GM23248 (cell line): Measurements from ENCODE around the gene SPDYE17. TPM values are rescaled to one million over a fixed set of nuclear protein-coding genes. Genes with fewer than 3 reads are reported as not detected.
"Not testable (repeated sequence)": the region's sequence is repeated elsewhere in the genome, so short reads cannot be mapped to it uniquely, and the experiment has no call there.

Source experiments
- DNase-seq: peaks from one replicate; pipeline ENCODE4 v3.0.0-alpha.2; 2015
- H2AFZ ChIP-seq: fragments of 200-600 bp; sonication (generic); 2 replicates; pipeline ENCODE4 v1.6.1; 2016; ENCODE audit warnings: antibody characterized with exemption
- H3F3A ChIP-seq: fragments of 200-600 bp; sonication (generic); 2 replicates; pipeline ENCODE4 v1.6.1; 2016; ENCODE audit warnings: mild to moderate bottlenecking, antibody characterized with exemption, mixed run types; ENCODE audit not compliant: insufficient read depth
- H3K27ac ChIP-seq: fragments of 200-600 bp; sonication (generic); 2 replicates; pipeline ENCODE4 v1.5.1; 2016; ENCODE audit warnings: mild to moderate bottlenecking
- H3K27me3 ChIP-seq: fragments of 200-600 bp; sonication (generic); replicated peaks from 2 replicates; pipeline ENCODE4 v1.6.1; 2016; ENCODE audit warnings: mild to moderate bottlenecking; ENCODE audit not compliant: insufficient read depth
- H3K36me3 ChIP-seq: fragments of 200-600 bp; sonication (generic); 2 replicates; pipeline ENCODE4 v1.6.1; 2016; ENCODE audit warnings: low read depth, mild to moderate bottlenecking
- H3K4me1 ChIP-seq: fragments of 200-600 bp; sonication (generic); 2 replicates; pipeline ENCODE4 v1.6.1; 2016; ENCODE audit warnings: mild to moderate bottlenecking; ENCODE audit not compliant: insufficient read depth
- H3K4me2 ChIP-seq: fragments of 200-600 bp; sonication (generic); one replicate; pipeline ENCODE4 v1.6.1; 2016; ENCODE audit warnings: mild to moderate bottlenecking; ENCODE audit not compliant: unreplicated experiment
- H3K4me3 ChIP-seq: fragments of 200-600 bp; sonication (generic); 2 replicates; pipeline ENCODE4 v1.5.1; 2016; ENCODE audit warnings: mild to moderate bottlenecking
- H3K79me2 ChIP-seq: fragments of 200-600 bp; sonication (generic); 2 replicates; pipeline ENCODE4 v1.6.1; 2016; ENCODE audit warnings: mild to moderate bottlenecking; ENCODE audit not compliant: insufficient read depth
- H3K9ac ChIP-seq: fragments of 200-600 bp; sonication (generic); 2 replicates; pipeline ENCODE4 v1.6.1; 2016; ENCODE audit warnings: mild to moderate bottlenecking
- H3K9me2 ChIP-seq: fragments of 200-600 bp; sonication (generic); 2 replicates; pipeline ENCODE4 v1.6.1; 2016; ENCODE audit warnings: mixed run types, mild to moderate bottlenecking, moderate library complexity; ENCODE audit not compliant: insufficient read depth
- H3K9me3 ChIP-seq: fragments of 200-600 bp; sonication (generic); one replicate; pipeline ENCODE4 v1.6.1; 2017; ENCODE audit warnings: low read depth
- H4K20me1 ChIP-seq: fragments of 200-600 bp; sonication (generic); 2 replicates; pipeline ENCODE4 v1.6.0; 2016; ENCODE audit not compliant: insufficient read depth
- WGBS, 2 experiments: methylation state at CpG; one replicate each; pipeline ENCODE4 v1.1.6; 2015 to 2017; ENCODE audit warnings: low lambda C conversion rate in 2 of 2, low coverage in 1 of 2; ENCODE audit errors: missing lambda C conversion rate in 2 of 2; 5-methylcytosine and 5-hydroxymethylcytosine counted together
- in situ Hi-C: fragments of 300-500 bp; cut with MboI; formaldehyde crosslinking; loops from 2 replicates; pipeline ENCODE4 v1.15.0; 2020
- polyA plus RNA-seq: library from polyadenylated mRNA; unstranded; fragments of >200 nt; fragmentation: Nextera tagmentation; extraction: Ambion mirVana; gene quantifications from 2 replicates; pipeline ENCODE4 v1.2.1, GENCODE V29; 2016
- total RNA-seq: library from RNA; depleted of rRNA; stranded (reverse); fragments of >200 nt; shearing (Covaris generic); gene quantifications from 2 replicates; pipeline ENCODE4 v1.2.3, GENCODE V29; 2014; rRNA removed

SPDYE17 gene, protein sequence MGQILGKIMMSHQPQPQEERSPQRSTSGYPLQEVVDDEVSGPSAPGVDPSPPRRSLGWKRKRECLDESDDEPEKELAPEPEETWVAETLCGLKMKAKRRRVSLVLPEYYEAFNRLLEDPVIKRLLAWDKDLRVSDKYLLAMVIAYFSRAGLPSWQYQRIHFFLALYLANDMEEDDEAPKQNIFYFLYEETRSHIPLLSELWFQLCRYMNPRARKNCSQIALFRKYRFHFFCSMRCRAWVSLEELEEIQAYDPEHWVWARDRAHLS
- total RNA-seq: not detected in 2 replicates
- polyA plus RNA-seq: not detected in 2 replicates

DNA sequence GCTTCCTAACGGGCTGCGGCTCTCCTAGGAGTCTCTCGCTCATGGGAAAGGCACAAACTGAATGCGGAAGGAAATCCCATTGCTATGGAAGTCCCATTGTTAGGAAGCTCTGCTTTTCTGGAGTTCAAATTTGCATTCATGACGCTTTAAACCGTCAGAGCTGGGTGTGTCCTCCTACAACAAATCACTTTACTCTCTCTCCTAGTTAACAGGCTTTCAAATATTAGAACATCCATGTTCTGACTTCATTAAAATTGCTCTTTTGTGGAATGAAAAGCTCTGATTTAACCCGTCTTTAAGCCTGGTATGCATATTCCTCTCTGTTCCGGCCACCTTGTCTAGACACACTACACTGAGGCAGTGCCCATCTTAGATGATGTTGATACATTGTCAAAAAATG is at the start of gene SPDYE17:
SPDYE17 (minus strand) TSS at position 101 of the 400 bp plus-strand sequence. CDS start 1,791 bp downstream, outside the sequence.
- DNase-seq, H3K79me2 ChIP-seq, H3K9ac ChIP-seq, H3K4me3 ChIP-seq, H3K36me3 ChIP-seq, H2AFZ ChIP-seq, H3K27me3 ChIP-seq, H3K9me2 ChIP-seq, H3K4me1 ChIP-seq, H3K4me2 ChIP-seq, H3K9me3 ChIP-seq, H3F3A ChIP-seq, H3K27ac ChIP-seq, in situ Hi-C loops, H4K20me1 ChIP-seq: not testable (repeated sequence)
- WGBS, 2 experiments: 94 to 100% methylated on average over 7 to 8 of the region's 8 CpGs

DNA sequence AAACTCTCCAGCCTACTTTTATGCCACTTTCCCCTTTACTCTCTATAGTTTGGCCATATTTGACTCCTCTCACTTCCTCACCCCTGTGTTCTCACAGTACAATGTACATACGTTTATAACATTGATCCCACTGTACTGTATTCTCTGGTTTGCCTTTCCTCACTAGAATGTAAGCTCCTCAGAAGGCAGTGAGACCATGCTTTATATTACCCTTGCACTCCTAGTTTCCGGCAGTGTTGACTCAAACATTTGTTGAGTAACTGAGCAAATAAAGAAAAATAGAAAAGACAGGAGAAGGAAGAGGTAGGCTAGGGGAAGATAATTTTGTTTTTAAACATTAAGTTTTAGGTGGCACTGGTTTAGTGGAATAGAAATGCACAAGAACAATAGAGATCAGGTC is 48.1 kb upstream of the SPDYE17 start:
- H3K4me1 ChIP-seq, H3K9ac ChIP-seq, H3K4me3 ChIP-seq, H3K79me2 ChIP-seq, H3K36me3 ChIP-seq, H3K27ac ChIP-seq, H3F3A ChIP-seq, DNase-seq, H3K9me2 ChIP-seq, H3K4me2 ChIP-seq, H4K20me1 ChIP-seq, H3K27me3 ChIP-seq, H3K9me3 ChIP-seq, in situ Hi-C loops, H2AFZ ChIP-seq: not testable (repeated sequence)
- 94 to 100% methylated on average over 2 of the region's 2 CpGs for WGBS, 2 experiments

DNA sequence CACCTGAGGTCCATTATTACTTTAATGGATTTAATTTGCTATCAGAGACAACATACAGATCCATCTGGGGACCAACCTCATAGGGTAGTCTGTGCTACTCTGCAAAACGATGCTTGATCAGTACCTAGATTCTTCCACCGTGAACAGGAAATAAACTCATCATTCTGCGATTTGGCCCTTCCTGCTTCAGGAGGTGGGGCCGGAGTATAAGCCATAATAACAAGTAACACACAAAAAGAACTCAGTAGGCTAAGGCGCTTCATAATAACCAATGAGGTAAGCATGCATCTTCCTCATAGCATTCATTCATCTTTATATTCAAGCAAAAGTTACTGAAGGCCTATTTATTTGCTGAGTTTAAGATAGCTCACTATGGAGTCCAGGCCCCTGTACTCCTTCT is 47.5 kb upstream of the SPDYE17 start:
- H3F3A ChIP-seq, H3K9me2 ChIP-seq, H3K4me2 ChIP-seq, H3K4me1 ChIP-seq, DNase-seq, H3K27me3 ChIP-seq, H3K79me2 ChIP-seq, H3K4me3 ChIP-seq, H3K36me3 ChIP-seq, H3K27ac ChIP-seq, H3K9ac ChIP-seq, H4K20me1 ChIP-seq, H2AFZ ChIP-seq, H3K9me3 ChIP-seq, in situ Hi-C loops: not testable (repeated sequence)
- 81 to 88% methylated on average over 4 to 5 of the region's 5 CpGs for WGBS, 2 experiments

DNA sequence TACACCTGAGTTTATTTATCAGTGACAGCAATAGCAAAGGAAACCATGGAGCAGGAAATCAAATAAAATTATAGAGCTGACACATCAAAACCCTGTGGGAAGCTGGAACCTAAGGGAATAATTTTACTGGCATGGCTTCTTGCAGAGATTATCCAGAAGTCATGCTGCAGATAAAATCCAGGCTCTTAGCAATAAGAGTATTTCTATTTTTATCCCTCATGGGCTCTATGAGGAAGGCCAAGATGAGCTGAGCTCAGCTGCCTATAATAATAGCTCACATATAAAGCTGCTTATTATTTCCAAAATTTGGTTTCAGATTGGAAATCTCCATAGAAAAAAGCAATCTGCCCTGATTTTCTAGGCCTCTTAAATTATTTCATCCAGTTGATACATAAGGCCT is 47.0 kb upstream of the SPDYE17 start:
- H3K79me2 ChIP-seq, H3K27ac ChIP-seq, H3K4me1 ChIP-seq, H3K9ac ChIP-seq, H3K4me3 ChIP-seq, H3K36me3 ChIP-seq, H3K27me3 ChIP-seq, H3K9me3 ChIP-seq, H2AFZ ChIP-seq, H3F3A ChIP-seq, H4K20me1 ChIP-seq, H3K9me2 ChIP-seq, DNase-seq, in situ Hi-C loops, H3K4me2 ChIP-seq: not testable (repeated sequence)

DNA sequence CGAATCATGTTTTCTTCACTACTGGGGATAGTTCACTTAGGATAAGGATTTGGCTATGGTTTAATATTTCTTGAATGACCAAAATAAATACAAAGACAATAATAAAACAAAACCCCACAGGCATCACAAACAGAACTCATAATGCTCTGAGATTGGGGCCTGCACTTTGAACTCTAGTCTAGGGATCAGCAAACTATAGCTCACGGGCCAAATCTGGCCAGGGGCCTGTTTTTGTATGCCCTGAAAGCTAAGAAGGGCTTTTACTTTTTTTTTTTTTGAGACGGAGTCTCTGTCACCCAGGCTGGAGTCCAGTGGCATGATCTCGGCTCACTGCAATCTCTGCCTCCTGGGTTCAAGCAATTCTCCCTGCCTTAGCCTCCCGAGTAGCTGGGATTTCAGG is 44.9 kb upstream of the SPDYE17 start:
- DNase-seq, H3K36me3 ChIP-seq, H4K20me1 ChIP-seq, H3K4me1 ChIP-seq, H3K4me3 ChIP-seq, H3K9me2 ChIP-seq, H3K9ac ChIP-seq, H3F3A ChIP-seq, H3K4me2 ChIP-seq, H3K27me3 ChIP-seq, H3K9me3 ChIP-seq, H3K27ac ChIP-seq, H2AFZ ChIP-seq, in situ Hi-C loops, H3K79me2 ChIP-seq: not testable (repeated sequence)
- 94 to 96% methylated on average over 5 of the region's 5 CpGs for WGBS, 2 experiments

DNA sequence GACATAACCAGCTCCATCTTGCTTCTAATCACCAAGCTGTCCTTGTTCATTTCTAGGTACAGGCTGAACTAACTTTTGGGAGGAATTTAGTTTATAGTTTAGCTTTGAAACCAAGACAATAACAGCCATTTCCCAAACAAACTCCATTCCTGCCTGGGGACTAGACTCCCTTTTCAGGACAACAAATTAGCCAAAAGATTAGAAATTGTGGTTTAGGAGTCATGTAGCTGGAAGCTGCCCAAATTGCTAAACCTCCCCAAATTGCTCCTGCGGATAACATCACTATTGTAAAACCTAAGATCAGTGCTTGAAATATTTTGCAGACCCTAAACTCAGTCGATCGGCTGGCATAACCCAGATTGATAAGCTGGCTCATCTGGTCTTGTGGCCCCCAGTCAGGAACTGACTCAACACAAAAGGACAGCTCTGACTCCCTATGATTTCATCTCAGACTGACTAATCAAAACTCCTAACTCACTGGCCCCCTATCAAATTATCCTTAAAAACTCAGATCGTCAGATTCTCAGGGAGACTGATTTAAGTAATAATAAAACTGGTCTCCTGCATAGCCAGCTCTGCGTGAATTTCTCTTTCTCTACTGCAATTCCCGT is 42.7 kb upstream of the SPDYE17 start:
- H3K9ac ChIP-seq, H3K4me3 ChIP-seq, H3K79me2 ChIP-seq, H3K36me3 ChIP-seq, H3K27me3 ChIP-seq, H3K9me3 ChIP-seq, H3K9me2 ChIP-seq, in situ Hi-C loops, H3K4me1 ChIP-seq, H2AFZ ChIP-seq, H4K20me1 ChIP-seq, H3F3A ChIP-seq: not testable (repeated sequence)
- Histone ChIP-seq H3K4me2 (peak overlapping the region; percentile 14), H3K27ac (peak overlapping the region; percentile 7; the same call in 1 of the 2 replicates)
- 22 to 54% methylated on average over 3 to 4 of the region's 6 CpGs for WGBS, 2 experiments
- peak; percentile 32 for DNase-seq

DNA sequence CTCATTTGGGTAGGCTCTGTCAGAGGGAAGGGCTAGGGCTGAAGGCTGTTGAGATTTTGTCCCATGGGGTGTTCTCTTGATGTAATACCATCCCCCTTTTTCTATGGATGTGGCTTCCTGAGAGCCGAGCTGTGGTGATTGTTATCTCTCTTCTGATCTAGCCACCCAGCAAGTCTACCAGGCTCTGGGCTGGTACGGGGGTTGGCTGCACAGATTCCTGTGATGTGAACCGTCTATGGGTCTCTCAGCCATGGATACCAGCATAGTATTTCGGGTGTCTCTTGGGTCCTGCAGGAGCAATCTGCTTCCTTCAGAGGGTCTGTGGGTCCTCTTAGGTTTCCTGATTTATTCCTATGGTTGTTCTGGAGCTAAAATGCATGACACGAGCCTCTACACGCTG is 38.9 kb upstream of the SPDYE17 start:
- H3K9ac ChIP-seq, H3K4me2 ChIP-seq, H3K27ac ChIP-seq, DNase-seq, H3K4me3 ChIP-seq, H4K20me1 ChIP-seq, H3K9me2 ChIP-seq, H3K79me2 ChIP-seq, H2AFZ ChIP-seq, in situ Hi-C loops, H3K9me3 ChIP-seq, H3F3A ChIP-seq, H3K27me3 ChIP-seq, H3K4me1 ChIP-seq, H3K36me3 ChIP-seq: not testable (repeated sequence)
- 90 to 91% methylated on average over 6 of the region's 6 CpGs for WGBS, 2 experiments
